GM19463 (cell line): Measurements from ENCODE around the gene CTU2.

ENCODE experiments used
- ATAC-seq: cut with Tn5 transposase; IDR thresholded peaks from one replicate; pipeline ENCODE4 v1.9.1; 2021; ENCODE audit warnings: mild to moderate bottlenecking, moderate library complexity; ENCODE audit not compliant: unreplicated experiment

The CTU2 gene

GRCh38 chr16:88713054-88713453 lies 6.8 kb downstream of the CTU2 start:
- no peak for ATAC-seq

- no peak for ATAC-seq
These were observed 7.5 kb downstream of the CTU2 start for GRCh38 chr16:88713568-88714419.

- ATAC-seq: no peak
These were observed 8.4 kb downstream of the CTU2 start for GRCh38 chr16:88714420-88715302.

- no peak for ATAC-seq
These were observed 9.2 kb downstream of the CTU2 start for GRCh38 chr16:88715312-88716190.

GRCh38 chr16:88716201-88716600 lies 9.9 kb downstream of the CTU2 start:
- ATAC-seq: no peak

GRCh38 chr16:88716601-88717001 lies 10.3 kb downstream of the CTU2 start:
- ATAC-seq: no peak

GRCh38 chr16:88718178-88718577 lies 11.9 kb downstream of the CTU2 start:
- ATAC-seq: no peak

- no peak for ATAC-seq
These were observed 13.1 kb downstream of the CTU2 start for GRCh38 chr16:88719267-88719932.

GRCh38 chr16:88719933-88720296 lies 13.6 kb downstream of the CTU2 start:
- ATAC-seq: no peak

- no peak for ATAC-seq
These were observed 14.2 kb downstream of the CTU2 start for GRCh38 chr16:88720396-88720970.

GRCh38 chr16:88721236-88721635 lies 14.9 kb downstream of the CTU2 start:
- ATAC-seq: no peak

- no peak for ATAC-seq
These were observed 15.8 kb downstream of the CTU2 start for GRCh38 chr16:88721815-88722755.

GRCh38 chr16:88722784-88723506 lies 16.6 kb downstream of the CTU2 start:
- ATAC-seq: no peak

- no peak for ATAC-seq
These were observed 17.2 kb downstream of the CTU2 start for GRCh38 chr16:88723507-88723887.

GRCh38 chr16:88723911-88724310 lies 17.6 kb downstream of the CTU2 start:
- no peak for ATAC-seq

- ATAC-seq: no peak
These were observed 18.7 kb downstream of the CTU2 start for GRCh38 chr16:88724855-88725555.

- no peak for ATAC-seq
These were observed 19.5 kb downstream of the CTU2 start for GRCh38 chr16:88725609-88726407.
